Nephron (organoid): ENCODE results near the gene SLC6A6.

Experiments
- H3K27ac Mint-ChIP-seq, 3 experiments: 2 replicates each; pipeline ENCODE4 v1.8.0; 2020; ENCODE audit warnings: mixed read lengths in 3 of 3, mild to moderate bottlenecking in 2 of 3, moderate library complexity in 1 of 3
- H3K27me3 Mint-ChIP-seq: 2 replicates; pipeline ENCODE4 v1.8.0; 2021; ENCODE audit warnings: low read depth, mild to moderate bottlenecking, moderate library complexity, mixed read lengths
- H3K36me3 Mint-ChIP-seq: 2 replicates; pipeline ENCODE4 v1.8.0; 2020; ENCODE audit warnings: low read depth, mixed read lengths
- H3K4me1 Mint-ChIP-seq: 2 replicates; pipeline ENCODE4 v1.8.0; 2020; ENCODE audit warnings: mixed read lengths
- H3K4me3 Mint-ChIP-seq, 3 experiments: 2 replicates each; pipeline ENCODE4 v1.8.0; 2020; ENCODE audit warnings: mild to moderate bottlenecking in 3 of 3, mixed read lengths in 3 of 3, moderate library complexity in 2 of 3
- H3K9me3 Mint-ChIP-seq: 2 replicates; pipeline ENCODE4 v1.8.0; 2020; ENCODE audit warnings: mixed read lengths
- TF ChIP-seq, protein P1 (sequence below), 3 experiments: fragments of 200-600 bp; sonication (generic); IDR thresholded peaks; one replicate each; pipeline ENCODE4 v1.5.0; 2021; ENCODE audit warnings: antibody characterized with exemption in 3 of 3; ENCODE audit not compliant: unreplicated experiment in 3 of 3

SLC6A6 gene

GRCh38 chr3:14474363-14475081, 72.1 kb downstream of the SLC6A6 start:
- peaks cover 47% of the 10 kb centered on the region for H3K4me1 Mint-ChIP-seq
- TF ChIP-seq, protein P1, sequence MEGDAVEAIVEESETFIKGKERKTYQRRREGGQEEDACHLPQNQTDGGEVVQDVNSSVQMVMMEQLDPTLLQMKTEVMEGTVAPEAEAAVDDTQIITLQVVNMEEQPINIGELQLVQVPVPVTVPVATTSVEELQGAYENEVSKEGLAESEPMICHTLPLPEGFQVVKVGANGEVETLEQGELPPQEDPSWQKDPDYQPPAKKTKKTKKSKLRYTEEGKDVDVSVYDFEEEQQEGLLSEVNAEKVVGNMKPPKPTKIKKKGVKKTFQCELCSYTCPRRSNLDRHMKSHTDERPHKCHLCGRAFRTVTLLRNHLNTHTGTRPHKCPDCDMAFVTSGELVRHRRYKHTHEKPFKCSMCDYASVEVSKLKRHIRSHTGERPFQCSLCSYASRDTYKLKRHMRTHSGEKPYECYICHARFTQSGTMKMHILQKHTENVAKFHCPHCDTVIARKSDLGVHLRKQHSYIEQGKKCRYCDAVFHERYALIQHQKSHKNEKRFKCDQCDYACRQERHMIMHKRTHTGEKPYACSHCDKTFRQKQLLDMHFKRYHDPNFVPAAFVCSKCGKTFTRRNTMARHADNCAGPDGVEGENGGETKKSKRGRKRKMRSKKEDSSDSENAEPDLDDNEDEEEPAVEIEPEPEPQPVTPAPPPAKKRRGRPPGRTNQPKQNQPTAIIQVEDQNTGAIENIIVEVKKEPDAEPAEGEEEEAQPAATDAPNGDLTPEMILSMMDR (IDR thresholded peaks at IDR 0.05; ENCODE audit: unreplicated experiment in 3 of 3), result no peak
- H3K4me3 Mint-ChIP-seq, result no peak overlapping the region
- peaks cover 3% of the 10 kb centered on the region for H3K27me3 Mint-ChIP-seq
- H3K27ac Mint-ChIP-seq, result peak overlapping the region; percentile 39 to 90 (median 43)
- no peaks in the 10 kb centered on the region for H3K9me3 Mint-ChIP-seq
- peaks cover 69% of the 10 kb centered on the region for H3K36me3 Mint-ChIP-seq

DNA sequence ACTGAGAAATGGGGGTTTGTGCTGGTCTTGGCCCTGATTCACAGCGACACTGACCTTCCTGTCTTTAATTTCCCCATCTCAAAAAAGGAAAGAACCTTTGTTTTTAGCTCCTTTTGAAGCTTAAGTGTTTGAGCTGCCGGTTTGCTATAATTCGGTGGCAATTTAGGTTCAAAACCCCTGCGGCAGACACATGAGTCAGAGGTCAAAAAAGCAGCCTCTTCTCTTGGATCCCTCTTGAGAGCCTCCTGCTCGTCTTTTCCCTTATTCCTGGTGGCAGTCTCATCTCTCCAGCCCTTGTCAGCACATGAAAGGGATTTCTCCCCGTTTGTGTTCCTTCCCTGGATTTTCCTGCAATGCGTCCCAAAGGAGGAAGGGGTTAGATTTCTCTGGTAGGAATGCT, 73.2 kb downstream of the SLC6A6 start:
- H3K27ac Mint-ChIP-seq, result peak overlapping the region in 2 of 3 experiments; percentile 63 to 76
- H3K36me3 Mint-ChIP-seq, result peaks cover 62% of the 10 kb centered on the region
- H3K4me3 Mint-ChIP-seq, result no peak overlapping the region
- TF ChIP-seq, protein P1 (IDR thresholded peaks at IDR 0.05; ENCODE audit: unreplicated experiment in 3 of 3), result no peak
- H3K9me3 Mint-ChIP-seq, result no peaks in the 10 kb centered on the region
- H3K27me3 Mint-ChIP-seq, result peaks cover 4% of the 10 kb centered on the region
- peaks cover 41% of the 10 kb centered on the region for H3K4me1 Mint-ChIP-seq

DNA sequence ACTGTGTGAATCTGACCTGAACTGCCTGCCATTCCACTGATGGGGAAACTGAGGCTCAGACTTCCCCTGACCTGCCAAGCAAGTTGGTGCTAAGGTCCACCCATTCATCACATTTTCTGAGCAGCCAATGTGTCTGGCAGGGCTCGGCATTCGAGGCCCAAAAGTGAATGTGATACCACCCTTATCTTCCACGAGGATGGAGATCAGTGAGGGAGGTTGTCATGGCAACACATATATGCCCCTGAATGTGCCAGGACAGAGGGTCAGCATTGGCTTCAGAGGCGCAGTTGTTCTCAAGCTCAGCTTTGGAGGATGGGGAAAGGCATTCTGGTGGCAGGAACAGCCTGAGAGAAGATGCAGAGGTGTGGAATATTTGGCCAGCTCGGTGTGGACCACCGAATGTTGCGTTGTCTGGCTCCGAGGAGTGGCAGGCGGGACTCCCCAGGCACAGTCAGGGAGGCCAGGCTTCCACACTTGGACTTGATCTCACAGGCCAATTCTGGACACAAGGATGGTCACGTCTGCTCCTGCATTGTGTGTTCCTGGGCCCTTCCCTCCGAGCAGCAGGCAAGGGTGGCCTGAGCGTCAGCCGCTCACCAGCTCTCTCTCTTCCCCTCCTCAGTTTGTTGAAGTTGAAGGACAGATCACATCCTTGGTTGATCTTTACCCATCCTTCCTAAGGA, 74.3 kb downstream of the SLC6A6 start:
- Mint-ChIP-seq H3K9me3 (no peaks in the 10 kb centered on the region), H3K4me1 (peaks cover 47% of the 10 kb centered on the region), H3K36me3 (peaks cover 67% of the 10 kb centered on the region), H3K4me3 (no peak overlapping the region), H3K27ac (no peak overlapping the region), H3K27me3 (peaks cover 4% of the 10 kb centered on the region)
- TF ChIP-seq, protein P1 (IDR thresholded peaks at IDR 0.05; ENCODE audit: unreplicated experiment in 3 of 3), result no peak

DNA sequence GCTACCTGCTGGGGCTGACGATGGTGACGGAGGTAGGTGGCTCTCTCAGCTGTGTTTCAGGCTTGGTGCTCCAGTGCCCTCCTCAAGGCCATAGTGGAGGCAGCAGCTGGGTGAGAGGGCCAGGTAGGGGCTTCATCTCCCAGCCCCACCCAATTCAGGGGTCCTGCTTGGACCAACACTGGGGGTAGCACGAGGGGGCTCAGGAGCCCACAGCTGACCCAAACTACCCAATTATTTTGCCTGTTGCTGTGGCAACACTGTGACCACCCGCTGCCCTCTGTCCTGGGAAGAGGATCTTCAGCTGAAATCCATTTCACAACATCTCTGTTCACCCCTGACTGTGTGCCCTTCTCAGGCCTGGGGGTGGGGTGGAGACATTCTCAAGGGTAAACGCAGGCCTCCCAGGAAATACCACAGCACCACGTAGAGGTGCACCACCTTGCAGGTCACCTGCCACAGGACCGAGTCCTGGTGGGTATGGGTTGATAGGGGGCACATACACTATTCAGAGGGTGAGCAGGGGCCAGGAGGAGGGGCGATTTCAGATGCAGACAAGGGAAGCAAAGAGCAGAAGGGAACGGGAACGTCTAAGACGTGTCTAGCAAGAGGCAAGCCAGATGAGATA, 75.0 kb downstream of the SLC6A6 start:
- Mint-ChIP-seq H3K27ac (no peak overlapping the region), H3K4me3 (no peak overlapping the region), H3K9me3 (no peaks in the 10 kb centered on the region)

GRCh38 chr3:14478956-14479550, 76.6 kb downstream of the SLC6A6 start:
- peaks cover 53% of the 10 kb centered on the region for H3K36me3 Mint-ChIP-seq
- TF ChIP-seq, protein P1 (IDR thresholded peaks at IDR 0.05; ENCODE audit: unreplicated experiment in 3 of 3), result no peak
- H3K27me3 Mint-ChIP-seq, result peaks cover 4% of the 10 kb centered on the region
- H3K4me1 Mint-ChIP-seq, result peaks cover 36% of the 10 kb centered on the region
- peak overlapping the region in 1 of 3 experiments; percentile 15 for H3K4me3 Mint-ChIP-seq
- H3K27ac Mint-ChIP-seq, result peak overlapping the region; percentile 41 to 75 (median 57)
- no peaks in the 10 kb centered on the region for H3K9me3 Mint-ChIP-seq

More for the DNA sequence above, 75.0 kb downstream of the SLC6A6 start:
- TF ChIP-seq, protein P1 (IDR thresholded peaks at IDR 0.05; ENCODE audit: unreplicated experiment in 3 of 3), result no peak
- Mint-ChIP-seq H3K36me3 (peaks cover 62% of the 10 kb centered on the region), H3K27me3 (peaks cover 4% of the 10 kb centered on the region), H3K4me1 (peaks cover 50% of the 10 kb centered on the region)
